ENCODE results near the gene TP63.

The TP63 gene

GRCh38 chr3:189853906-189854305 is 222.7 kb downstream of the TP63 start:
- no peak overlapping the region for H3K27ac ChIP-seq
- TF ChIP-seq CTCF (conservative IDR thresholded peaks at IDR 0.05) (no peak), ZFX (IDR thresholded peaks at IDR 0.05) (no peak)

GRCh38 chr3:189860296-189860695 is 229.1 kb downstream of the TP63 start:
- TF ChIP-seq ZFX (IDR thresholded peaks at IDR 0.05) (no peak), CTCF (conservative IDR thresholded peaks at IDR 0.05) (no peak)
- H3K27ac ChIP-seq: no peak overlapping the region

GRCh38 chr3:189862385-189862998 is 231.3 kb downstream of the TP63 start:
- no peak overlapping the region for H3K27ac ChIP-seq
- TF ChIP-seq CTCF (conservative IDR thresholded peaks at IDR 0.05) (no peak), ZFX (IDR thresholded peaks at IDR 0.05) (no peak)

GRCh38 chr3:189863031-189863430 is 231.8 kb downstream of the TP63 start:
- no peak for TF ChIP-seq CTCF (conservative IDR thresholded peaks at IDR 0.05)
- TF ChIP-seq ZFX (IDR thresholded peaks at IDR 0.05): no peak

GRCh38 chr3:189868061-189868460 is 236.9 kb downstream of the TP63 start:
- H3K27ac ChIP-seq: no peak overlapping the region
- TF ChIP-seq CTCF (conservative IDR thresholded peaks at IDR 0.05) (no peak), ZFX (IDR thresholded peaks at IDR 0.05) (no peak)

More at GRCh38 chr3:189863031-189863430, 231.8 kb downstream of the TP63 start:
- H3K27ac ChIP-seq: no peak overlapping the region

GRCh38 chr3:189869165-189869564 is 238.0 kb downstream of the TP63 start:
- H3K27ac ChIP-seq: no peak overlapping the region

GRCh38 chr3:189871418-189871817 is 240.2 kb downstream of the TP63 start:
- TF ChIP-seq ZFX (IDR thresholded peaks at IDR 0.05) (no peak), CTCF (conservative IDR thresholded peaks at IDR 0.05) (no peak)
- H3K27ac ChIP-seq: no peak overlapping the region

More at GRCh38 chr3:189869165-189869564, 238.0 kb downstream of the TP63 start:
- TF ChIP-seq CTCF (conservative IDR thresholded peaks at IDR 0.05): no peak
- no peak for TF ChIP-seq ZFX (IDR thresholded peaks at IDR 0.05)

Data from C4-2B (cell line).